ENCODE data around the gene AUH.
A peak's percentile ranks its signal among the peaks of the same experiment; 100 is the strongest.
"Not testable (repeated sequence)": the region's sequence is repeated elsewhere in the genome, so short reads cannot be mapped to it uniquely, and the experiment has no call there.

Gene AUH

DNA sequence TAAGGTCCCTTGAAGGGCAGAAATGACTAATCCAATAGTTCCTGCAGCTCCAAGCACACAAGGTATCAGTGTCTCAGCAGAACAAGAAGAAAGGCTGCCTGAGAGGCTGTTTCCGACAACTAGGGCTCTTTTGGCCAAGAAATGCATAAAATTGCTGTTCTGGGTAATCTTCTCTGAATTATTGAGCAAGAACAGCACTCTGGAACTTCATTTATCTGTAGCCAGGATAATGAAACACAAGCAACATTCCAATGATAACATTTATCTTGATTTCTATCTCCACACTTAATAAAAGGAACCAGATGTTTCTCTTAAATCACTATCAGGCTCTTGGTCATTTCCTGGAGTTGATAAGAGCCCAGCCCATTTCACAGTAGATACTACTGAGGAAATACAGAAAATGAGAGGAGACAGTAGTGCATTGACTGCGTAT is 17.0 kb upstream of the AUH start:
- no peak for DNase-seq

DNA sequence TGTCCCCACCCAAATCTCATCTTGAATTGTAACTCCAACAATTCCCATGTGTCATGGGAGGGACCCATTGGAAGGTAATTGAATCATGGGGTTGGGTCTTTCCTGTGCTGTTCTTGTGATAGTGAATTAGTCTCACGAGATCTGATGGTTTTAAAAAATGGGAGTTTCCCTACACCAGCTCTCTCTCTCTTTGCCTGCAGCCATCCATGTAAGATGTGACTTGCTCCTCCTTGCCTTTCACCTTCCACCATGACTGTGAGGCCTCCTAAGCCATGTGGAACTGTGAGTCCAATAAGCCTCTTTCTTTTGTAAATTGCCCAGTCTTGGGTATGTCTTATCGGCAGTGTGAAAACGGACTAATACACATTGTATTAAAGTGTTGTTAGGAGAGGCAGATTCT is 16.3 kb upstream of the AUH start:
- DNase-seq, result not testable (repeated sequence)

DNA sequence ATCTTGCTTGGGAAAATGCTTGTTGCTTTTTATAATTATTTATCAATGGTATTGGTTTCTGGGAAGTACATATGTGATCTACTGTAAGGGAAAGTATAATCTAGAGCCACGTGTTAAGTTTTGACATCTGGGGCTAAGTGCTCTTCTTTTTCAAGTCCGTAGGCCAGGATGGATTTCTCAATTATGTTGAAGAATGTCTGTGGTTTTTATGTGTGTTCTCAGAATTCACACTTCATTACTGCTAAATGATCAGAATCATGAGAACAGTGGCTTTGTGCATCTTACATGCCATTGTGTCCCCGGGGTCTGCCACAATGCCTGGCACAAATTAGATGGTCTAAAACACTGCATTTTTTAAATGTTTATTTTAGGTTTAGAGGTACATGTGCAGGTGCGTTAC is 14.5 kb upstream of the AUH start:
- peak in 1 of 3 donors; percentile 31 for DNase-seq

DNA sequence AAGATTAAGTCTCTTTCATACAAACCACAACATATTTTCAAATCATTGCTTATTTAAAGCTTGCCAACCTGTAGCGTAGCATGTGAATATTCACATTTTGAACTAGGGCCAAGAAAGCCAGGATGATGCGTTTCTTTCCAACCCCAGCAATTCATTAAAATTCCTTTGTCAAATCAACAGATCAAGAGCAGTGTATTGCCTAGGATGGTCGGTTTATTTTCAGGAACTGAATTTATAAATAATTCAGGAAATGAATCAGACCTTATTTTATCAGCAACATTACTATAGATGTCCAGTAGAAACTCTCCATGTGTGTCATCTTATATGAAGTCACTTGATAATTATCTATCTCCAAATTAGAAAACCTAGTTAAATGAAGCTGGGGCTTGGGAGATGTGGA is 13.2 kb upstream of the AUH start:
- peak in 2 of 3 donors; percentile 61 to 63 for DNase-seq

DNA sequence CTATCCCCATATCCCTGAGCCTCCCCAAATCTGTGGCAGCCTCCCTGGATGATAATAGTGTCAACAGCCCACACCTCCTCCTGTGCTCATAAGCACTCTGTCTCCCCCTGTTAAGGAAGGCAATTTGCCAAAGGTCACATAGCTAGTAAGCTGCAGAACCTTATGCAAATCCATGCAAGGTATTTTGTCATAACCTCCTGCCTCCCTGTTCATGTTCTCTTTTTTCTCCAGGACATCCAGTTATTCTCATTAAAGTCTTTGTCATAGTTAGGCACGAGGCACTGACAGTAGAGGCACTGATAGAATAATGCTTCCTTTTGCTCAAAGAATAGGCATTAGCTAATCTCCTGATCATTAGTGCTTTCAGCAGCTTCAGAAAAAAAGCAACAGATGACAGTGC is 10.2 kb upstream of the AUH start:
- DNase-seq, result peak; percentile 22 to 57 (median 32)

DNA sequence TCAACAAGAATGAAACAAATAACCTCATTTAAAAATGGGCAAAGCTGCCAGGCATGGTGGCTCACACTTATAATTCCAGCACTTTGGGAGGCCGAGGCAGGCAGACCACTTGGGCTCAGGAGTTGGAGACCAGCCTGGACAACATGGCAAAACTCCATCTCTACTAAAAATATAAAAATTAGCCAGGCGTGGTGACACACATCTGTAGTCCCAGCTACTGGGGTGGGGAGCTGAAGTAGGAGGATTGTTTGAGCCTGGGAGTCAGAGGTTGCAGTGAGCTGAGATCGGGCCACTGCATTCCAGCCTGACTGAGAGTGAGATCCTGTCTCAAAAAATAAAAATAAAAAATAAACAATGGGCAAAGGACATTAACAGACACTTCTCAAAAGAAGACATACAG is 8.3 kb upstream of the AUH start:
- DNase-seq, result not testable (repeated sequence)

DNA sequence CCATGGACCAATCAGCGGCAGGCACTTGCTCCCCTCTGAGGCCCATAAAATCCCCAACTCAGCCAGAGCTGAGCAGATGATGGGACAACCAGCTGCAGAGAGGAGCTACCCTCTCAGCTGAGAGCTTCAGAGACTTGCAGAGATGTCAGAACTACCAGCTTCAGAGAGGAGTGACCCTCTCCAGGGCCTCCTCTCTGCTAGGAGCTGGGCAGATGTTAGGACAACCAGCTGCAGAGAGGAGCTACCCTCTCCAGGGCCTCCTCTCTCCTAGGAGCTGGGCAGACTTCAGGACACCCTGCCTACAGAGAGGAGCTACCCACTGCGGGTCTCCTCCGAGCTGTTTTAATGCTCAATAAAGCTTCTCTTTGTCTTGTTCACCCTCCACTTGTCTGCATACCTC is 3.0 kb upstream of the AUH start:
- no peak for DNase-seq

DNA sequence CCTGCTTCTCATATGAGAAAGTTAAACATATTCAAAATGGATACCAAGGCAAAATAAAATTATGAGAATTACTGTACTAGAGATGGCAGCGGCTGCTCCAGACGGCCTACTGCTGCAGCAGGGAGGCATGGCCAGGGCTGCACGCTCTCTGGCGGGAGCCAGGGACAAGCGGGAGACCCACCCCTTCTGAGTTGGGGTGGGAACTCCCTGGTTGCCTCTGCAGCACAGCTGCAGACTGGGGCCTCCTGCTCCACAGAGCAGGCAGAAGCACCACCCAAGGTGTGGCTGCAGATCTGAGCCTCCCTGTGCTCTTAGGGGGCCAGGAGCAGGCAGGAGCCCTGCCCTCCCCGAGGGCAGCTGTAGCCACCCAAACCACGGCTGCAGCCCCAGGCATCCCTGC is 2.3 kb upstream of the AUH start:
- no peak for DNase-seq

DNA sequence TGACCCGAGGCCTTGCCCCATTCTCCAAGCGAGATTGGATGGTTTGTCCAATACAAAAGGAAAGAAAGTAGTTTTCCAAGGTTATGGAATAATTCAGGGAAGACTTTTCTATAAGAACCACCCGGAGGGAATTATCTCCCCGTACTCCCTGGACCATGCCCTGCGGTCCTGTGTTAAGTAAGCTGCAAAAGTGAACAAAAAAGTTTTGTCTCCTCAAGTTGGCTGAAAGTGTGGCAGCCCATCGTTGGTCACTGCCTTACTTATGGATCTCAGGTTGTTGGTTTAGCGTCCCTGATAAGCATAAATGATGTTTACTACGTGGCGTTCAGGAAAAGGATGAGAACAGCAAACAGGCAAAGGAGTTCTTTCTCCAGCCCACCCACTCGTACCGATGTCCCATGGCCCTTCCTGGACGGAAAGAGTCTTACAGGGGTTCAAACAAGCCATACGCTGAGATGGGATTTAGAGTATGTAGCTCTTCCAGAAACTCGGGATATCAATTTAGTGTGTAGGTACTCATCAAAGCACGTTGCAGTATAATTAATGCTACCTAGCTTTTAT is 413 bp upstream of the AUH start:
- DNase-seq, result no peak

DNA sequence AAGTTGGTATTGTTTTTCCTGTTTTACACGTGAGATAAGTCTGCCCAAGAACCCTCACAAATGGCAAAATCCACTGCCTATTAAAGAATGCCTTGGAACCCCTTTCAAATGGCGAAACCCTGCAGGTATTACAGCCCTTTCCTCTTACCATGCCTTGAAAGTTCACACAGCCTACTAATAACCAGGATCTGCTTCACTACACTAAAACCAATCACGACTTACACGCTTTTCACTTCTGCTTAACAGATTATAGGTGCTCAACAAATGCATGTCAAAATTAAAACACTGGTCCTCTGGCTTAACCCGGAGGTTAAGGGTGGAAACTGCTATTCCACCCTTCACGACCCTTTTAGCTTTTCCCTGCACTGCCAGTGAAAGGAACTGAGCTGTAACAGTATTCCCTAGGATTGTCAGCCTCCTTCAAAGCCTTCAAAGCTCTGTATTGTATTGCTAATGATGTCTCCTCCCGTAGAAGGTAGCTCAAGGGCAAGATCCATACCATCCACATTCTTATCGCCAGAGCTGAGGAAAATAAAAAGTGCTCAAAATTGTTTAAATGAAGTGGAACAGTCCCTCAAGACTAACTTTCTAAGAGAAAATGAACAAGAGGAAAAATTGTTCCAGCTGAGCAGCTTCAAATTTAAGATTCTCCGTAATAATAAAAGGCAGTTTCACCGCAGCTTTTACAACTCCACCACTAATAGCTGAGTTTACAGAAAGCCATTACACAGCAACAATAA is 997 bp downstream of the AUH start:
- no peak for DNase-seq

DNA sequence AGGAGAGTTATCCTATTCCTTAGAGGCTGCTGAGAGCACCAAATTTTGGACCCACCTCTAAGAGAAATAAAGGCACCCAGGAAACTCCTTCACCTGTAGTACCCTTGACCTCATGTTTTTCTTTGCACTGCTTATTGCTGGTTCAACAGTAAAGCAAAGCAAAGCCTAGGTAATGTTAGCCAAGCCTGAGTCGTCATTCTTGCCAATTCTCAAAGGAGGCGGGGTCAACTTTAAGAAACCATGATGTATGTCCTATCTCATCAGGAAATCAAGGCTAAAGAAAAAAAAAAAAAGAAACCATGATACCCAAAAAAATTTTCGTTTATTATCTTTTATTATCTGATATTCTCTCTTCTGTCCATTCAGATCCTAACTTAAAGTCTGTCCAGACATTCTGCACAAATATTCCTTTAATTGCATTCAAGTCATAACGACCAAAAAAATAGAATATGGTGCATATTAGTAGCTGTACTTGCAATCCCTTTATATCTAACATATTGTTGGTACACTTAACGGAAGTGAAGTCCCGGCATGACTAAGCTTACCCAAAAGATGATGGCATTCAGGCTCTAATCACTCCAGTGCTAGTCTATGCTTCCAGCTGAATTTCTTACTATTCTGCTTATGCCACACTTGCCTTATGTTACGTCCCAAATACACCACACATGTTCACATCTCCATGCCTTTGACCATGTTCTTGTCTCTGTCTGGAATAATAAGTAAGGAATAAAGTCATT is 1.8 kb downstream of the AUH start:
- no peak for DNase-seq

DNA sequence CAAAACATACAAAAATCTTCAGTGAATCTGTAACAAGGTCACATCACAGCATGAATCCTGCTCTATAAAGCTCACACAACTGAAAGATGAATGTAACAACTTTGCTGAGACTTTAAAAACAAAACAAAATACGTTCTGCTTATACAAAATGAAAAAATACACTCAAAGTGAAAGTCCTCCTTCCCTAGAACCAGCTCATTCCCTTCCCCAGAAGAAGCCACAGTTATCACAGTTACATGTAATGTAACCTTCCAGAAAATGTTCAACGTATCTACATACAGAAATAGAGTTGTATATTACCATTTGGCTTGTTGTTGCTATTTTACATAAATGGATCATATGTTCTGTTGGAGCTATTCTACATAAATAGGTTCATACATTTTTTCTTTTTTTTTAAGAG is 2.6 kb downstream of the AUH start:
- DNase-seq, result no peak

DNA sequence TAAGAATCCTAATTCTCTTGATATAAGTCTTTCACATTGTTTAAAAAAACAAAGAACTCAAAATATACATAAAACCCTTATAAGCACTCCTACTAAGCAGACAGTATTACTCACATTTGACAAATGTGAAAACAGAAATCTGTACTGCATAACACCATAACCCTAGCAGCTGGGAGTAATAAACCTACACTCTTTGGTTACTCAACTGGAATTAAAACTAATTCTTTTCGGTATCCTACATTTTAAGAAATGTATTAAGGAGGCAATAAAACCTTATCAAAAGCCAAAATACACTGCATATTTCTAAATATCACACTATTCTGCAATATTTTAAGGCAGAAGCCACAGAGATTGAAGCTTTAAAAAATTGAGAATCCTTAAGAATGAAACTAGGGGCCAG is 6.8 kb downstream of the AUH start:
- DNase-seq, result no peak

DNA sequence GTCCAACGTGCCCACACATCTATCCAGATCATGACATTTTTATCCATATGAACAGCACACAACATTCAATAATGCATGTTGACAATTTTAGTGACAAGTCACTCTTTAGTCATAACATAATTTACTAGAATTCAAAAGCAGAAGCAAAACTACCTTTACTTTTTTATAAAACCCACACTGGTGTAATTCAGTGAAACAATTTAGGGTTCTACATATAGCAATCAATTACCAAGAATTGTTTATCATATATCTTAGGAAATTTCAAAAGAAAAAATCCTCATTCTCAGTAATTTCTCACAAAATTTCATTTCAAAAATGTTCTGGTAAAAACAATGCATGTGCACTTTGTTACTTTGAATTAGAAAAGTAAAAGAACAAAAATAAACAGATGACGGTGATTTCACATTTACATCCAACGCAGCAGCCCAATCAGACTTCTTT is 12.6 kb downstream of the AUH start:
- no peak for DNase-seq

DNA sequence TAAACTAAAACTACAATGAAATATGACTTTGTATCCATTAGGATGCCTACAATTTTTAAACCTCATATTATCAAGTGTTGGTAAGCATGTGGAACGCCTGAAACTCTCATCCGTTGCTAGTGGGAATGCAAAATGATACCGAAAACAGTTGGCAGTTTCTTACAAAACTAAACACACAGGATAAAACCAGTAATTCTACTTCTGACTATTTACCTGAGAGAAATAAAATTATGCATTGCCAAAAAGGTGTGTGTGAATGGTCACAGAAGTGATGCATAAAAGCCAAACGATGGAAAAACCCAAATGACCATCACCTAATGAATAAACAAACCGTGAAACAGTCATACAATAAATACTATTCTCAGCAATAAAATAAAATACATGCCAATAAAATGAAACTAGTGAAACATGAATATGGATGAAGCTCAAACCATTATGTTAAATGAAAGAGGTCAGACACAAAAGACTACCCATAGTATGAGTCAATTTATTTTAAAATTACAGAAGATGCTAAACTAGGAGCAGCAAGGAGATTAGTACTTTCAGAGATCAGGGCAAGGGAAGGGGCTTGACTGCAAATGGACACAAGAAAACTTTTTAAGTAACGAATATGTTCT is 13.4 kb downstream of the AUH start:
- DNase-seq, result no peak

DNA sequence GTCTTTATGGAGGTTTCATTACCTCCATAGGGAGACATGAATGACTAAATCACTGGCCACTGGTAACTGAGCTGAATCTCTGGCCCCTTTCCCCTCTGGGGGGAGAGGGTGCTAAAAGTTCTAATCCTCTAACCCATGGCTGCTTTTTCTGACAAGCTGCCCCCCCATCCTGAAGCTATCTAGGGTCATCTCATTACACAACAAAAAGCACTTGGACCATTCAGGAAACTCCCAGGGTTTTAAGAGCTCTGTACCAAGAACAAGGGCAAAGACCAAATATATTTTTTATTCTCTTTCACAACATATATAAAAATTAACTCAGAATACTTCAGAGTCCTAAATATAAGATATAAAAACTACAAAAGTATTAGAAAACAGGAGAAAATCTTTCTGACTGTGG is 14.3 kb downstream of the AUH start:
- DNase-seq, result peak in 1 of 3 donors; percentile 25

DNA sequence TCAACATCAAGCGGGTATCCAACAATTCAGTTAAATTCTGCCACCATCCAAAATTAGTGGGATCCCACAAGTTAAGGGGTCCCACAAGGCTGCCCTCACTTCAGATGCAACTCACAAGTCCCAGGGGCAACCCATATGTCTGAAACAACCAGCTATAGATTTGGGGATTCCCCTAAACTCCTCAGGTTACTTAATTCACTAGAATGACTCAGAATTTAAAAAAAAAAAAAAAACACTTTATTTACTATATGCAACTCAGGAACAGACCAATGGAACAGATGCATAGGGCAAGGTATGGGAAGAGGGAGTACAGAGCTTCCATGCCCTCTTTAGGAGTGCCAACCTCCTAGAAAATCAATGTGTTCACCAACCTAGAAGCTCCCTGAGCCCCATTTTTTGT is 15.1 kb downstream of the AUH start:
- DNase-seq, result peak; percentile 25 to 71 (median 59)

DNA sequence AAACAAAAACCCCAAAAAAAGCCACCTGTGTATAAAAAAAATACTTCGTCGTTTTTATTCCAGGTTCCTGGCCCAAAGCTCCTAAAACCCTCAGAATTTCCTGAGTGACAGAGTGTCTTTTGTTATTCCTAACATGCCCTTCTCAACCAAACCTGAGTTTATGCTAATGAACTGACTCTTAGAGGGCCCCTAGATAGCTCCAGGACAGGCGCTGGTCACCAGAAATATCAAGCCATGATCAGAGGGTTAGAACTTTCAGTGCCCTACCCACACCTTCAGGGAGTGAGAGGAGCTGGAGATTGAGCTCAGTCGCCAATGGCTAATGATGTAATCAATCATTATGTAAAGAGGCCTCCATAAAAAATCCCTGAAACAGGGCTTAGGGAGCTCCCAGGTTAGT is 15.7 kb downstream of the AUH start:
- no peak for DNase-seq

DNA sequence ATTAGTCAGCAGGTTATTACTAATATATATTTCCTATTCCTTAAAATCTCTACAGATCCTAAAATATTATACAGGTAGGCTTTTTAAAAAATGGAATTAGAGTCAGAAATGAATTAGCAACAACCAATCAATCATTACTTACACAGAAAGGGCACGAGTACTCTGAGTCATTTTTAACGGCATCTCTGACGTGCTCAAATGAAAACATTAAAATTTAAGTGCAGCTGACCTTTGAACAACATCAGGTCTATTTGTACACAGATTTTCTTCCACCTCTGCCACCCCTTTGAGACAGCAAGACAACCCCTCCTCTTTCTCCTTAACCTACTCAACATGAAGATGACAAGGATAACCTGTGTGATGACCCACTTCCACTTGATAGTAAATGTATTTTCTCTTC is 19.1 kb downstream of the AUH start:
- no peak for DNase-seq

DNA sequence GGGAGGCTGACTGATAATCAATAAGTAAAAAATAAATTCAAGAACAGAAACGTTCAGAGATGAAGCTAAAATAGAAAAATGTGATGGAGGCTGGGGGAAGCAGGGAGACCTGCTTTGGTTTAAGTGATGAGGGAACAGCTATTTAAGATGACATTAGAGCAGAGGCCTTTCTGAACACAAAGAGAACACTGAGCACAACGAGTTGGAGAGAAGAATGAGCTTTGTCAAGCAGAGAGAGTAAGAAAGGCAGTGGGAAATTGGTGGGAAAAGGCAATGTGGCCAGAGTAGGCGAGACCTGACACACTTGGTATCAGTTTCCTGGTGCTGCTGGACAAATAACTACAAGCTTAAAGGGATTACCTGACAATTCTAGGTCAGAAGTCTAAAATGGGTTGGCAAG is 20.0 kb downstream of the AUH start:
- DNase-seq, result no peak

DNA sequence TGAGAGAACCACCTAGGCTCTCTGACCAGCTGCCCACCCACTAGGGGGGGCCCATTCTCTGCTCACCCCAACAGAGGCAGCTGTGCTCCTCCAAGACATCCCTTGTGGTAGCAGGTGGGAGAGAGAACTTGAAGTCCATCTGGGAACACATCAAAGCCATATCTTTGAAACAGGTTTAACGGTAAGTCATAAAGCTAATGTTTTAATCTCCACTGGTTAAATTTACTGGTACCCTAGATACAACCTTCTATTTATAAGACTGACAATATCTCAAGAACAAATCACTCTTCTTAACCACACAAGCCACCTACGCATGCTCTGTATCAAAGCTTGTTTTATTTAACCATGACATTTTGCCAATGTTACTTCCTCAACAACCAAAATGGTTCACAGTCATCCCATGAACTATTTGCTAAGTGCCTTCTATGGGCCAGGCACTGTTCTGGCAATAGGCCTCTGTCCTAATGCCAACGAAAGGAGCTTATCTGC is 20.4 kb downstream of the AUH start:
- no peak for DNase-seq

DNA sequence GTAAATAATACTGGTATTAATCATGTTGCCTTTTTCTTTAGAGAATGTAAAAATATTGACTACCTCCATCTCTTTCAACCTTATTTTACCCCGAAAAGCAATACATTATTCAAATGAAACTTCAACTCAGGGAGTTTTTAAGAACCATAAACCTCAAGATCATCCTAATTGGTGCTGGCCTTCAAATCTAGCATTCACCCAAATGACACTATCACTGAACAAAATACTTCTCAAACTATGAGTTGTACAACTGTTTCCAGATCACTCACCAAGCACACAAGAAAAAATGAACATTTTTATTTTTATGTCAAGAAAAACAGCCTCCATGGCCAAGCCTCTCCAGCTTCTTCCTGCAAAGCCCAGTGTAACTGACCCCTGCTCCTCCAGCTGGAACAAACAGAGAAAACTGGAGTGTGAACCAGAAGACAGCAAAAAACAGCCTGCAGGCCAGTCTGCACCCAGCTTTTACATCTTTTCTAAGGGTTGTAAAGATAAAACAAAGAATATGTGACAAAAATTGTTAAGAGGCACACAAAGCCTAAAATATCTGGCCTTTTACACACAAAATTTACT is 21.2 kb downstream of the AUH start:
- no peak for DNase-seq

DNA sequence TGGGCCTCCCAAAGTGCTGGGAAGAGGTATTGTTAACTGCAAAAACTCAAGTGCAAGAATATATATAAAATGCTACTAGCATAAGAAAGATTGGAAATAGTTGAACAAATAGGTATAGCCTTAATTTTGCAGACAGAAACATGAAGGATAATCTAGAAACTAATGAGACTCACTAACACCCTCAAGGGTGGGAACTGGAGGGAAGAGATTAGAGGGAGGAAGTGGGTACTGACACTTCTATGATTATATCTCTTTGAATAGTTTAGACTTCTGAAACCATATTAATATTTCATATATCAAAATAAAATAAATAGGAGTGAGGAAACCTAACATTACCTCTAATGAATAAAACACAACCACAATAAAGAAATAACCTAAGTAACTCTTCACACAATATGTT is 23.0 kb downstream of the AUH start:
- DNase-seq, result no peak

All from suppressor macrophage treated with lipopolysaccharide for 1 hour (primary cell).